ENCODE measurements around the gene HIF3A. TPM values are rescaled to one million over a fixed set of nuclear protein-coding genes. Genes with fewer than 3 reads are reported as not detected.

HIF3A gene
- total and polyA plus RNA-seq, 9 of the 15 experiments (the other 6 are each of a cell fraction or from before 2014, with no cell fraction given) = 0.29 TPM; not detected in 8

DNA sequence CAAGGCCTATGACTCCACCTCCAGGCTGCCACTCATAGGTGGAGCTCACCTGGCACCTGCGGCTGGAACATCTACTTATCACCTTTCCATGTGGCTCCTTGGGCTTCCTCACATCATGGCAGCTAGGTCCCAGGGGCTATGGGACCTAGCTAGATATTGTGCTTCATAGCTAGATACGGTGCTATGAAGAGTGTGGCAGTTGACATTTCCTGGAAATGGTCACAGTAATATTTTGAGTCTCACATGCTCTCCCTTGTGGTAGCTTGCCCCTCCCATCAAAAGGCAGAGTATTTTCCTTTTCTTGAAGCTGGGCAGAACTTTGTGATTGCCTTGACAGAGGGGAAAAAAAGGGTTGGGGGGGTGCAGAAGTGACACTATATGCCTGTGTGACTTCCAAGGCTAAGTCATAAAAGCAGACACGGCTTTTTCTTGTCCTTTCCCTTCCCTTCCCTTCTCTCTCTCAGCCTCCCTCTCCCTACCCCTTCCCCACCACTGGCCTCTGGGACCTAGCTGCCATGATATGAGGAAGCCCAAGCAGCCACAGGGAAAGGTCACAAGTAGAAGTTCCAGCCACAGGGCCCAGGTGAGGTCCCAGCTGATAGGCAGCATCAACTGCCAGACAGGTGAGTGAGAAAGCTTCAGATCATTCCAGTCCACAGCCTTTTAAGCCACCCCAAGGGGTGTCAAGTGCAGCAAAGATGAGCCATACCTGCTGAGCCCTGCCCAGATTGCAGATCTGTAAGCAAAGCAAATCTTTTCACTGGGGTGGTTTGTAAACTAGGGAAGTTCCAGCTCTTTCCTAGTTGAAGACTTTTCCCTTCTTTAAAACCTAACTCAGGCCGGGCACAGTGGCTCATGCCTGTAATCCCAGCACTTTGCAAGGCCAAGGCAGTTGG is 6.9 kb upstream of the HIF3A start:
- H3K4me2 ChIP-seq (ENCODE audit: insufficient read depth, low read length) = no peak overlapping the region
- no peaks in the 10 kb centered on the region; the same call in 1 of the 2 replicates for H3K9me3 ChIP-seq (replicated peaks; ENCODE audit: control insufficient read depth, insufficient read depth, low read depth, low read length)
- ATAC-seq (no peak), FAIRE-seq (no peak), DNase-seq (ENCODE audit: extremely low read depth in 1 of 4, low spot score in 3 of 4) (no peak)
- no peaks in the 10 kb centered on the region for H4K20me1 ChIP-seq (replicated peaks; ENCODE audit: control insufficient read depth, insufficient read depth, low read length)
- H3K79me2 ChIP-seq (ENCODE audit: control insufficient read depth, insufficient read depth, low read length) = no peaks in the 10 kb centered on the region
- no peak overlapping the region for H3K9ac ChIP-seq (ENCODE audit: insufficient read depth in 1 of 2, low read depth in 2 of 2, low read length in 2 of 2)
- H2AFZ ChIP-seq (ENCODE audit: low read depth, low read length) = no peak overlapping the region
- H3K36me3 ChIP-seq (ENCODE audit: control insufficient read depth, insufficient read depth, low read length) = no peaks in the 10 kb centered on the region
- no TSS peak for BruUV-seq (replicated peaks)
- ChIA-PET CTCF (ENCODE audit: low intra/inter-chr PET ratio) (no interaction called here), POLR2A (interaction anchor here (0.6 to 1.1 kb wide), 4 partner anchors 10 to 110 kb away, joined by 3 read pairs; no protein-coding TSS in a partner anchor)
- H3K27me3 ChIP-seq (ENCODE audit: control insufficient read depth in 2 of 2, insufficient read depth in 2 of 2, low read length in 2 of 2) = peaks cover 0 to 7% of the 10 kb centered on the region in 2 experiments; a peak in 3 of 5 replicates
- no peaks in the 10 kb centered on the region for H3K9me1 ChIP-seq (ENCODE audit: control insufficient read depth, insufficient read depth, low read length)
- no peak overlapping the region for H3K27ac ChIP-seq (ENCODE audit: extremely low read depth, low read depth, low read length)
- intact Hi-C loops (cut with micrococcal nuclease) = no loop called here
- no peaks in the 10 kb centered on the region for H3K4me1 ChIP-seq (replicated peaks in 1 of 2; ENCODE audit: control insufficient read depth in 2 of 2, insufficient read depth in 2 of 2, low read length in 2 of 2)
- in situ Hi-C loops (cut with MboI) = no loop called here
- H3K4me3 ChIP-seq = no peak overlapping the region
- 2% methylated on average over 3 of the region's 4 CpGs for WGBS (ENCODE audit: insufficient coverage, low coverage, missing lambda C conversion rate)
- TF ChIP-seq ZNF445 (CRISPR knock-in tag; IDR thresholded peaks at IDR 0.05; ENCODE audit: low read depth) (no peak), TAF1 (IDR thresholded peaks at IDR 0.05; ENCODE audit: control insufficient read depth, extremely low read depth, insufficient read depth, low read length, severe bottlenecking) (no peak), CC2D1A (IDR thresholded peaks at IDR 0.05) (no peak), EZH2 (IDR thresholded peaks at IDR 0.05; ENCODE audit: borderline replicate concordance, low read depth, low read length) (no peak), FOXK2 (conservative IDR thresholded peaks at IDR 0.05 in 1 of 2, IDR thresholded peaks at IDR 0.05 in 1 of 2; ENCODE audit: low read depth in 2 of 2) (no peak), STAT5A (IDR thresholded peaks at IDR 0.05; ENCODE audit: borderline replicate concordance, low read length) (no peak), NR2C2 (CRISPR knock-in tag; IDR thresholded peaks at IDR 0.05) (no peak), NR2C2 (tag; IDR thresholded peaks at IDR 0.05) (no peak), TBP (optimal IDR thresholded peaks at IDR 0.05; ENCODE audit: low read depth, low read length) (no peak), SMARCA4 (IDR thresholded peaks at IDR 0.05) (no peak), ZNF217 (CRISPR knock-in tag; IDR thresholded peaks at IDR 0.05) (no peak), HNRNPLL (IDR thresholded peaks at IDR 0.05; ENCODE audit: low read depth, low read length, poor library complexity, severe bottlenecking) (no peak), SRSF1 (IDR thresholded peaks at IDR 0.05; ENCODE audit: low read depth, low read length) (no peak)
- TF ChIP-seq, protein P1, sequence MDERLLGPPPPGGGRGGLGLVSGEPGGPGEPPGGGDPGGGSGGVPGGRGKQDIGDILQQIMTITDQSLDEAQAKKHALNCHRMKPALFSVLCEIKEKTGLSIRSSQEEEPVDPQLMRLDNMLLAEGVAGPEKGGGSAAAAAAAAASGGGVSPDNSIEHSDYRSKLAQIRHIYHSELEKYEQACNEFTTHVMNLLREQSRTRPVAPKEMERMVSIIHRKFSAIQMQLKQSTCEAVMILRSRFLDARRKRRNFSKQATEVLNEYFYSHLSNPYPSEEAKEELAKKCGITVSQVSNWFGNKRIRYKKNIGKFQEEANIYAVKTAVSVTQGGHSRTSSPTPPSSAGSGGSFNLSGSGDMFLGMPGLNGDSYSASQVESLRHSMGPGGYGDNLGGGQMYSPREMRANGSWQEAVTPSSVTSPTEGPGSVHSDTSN (CRISPR knock-in tag; IDR thresholded peaks at IDR 0.05; ENCODE audit: low read depth) = no peak
- TF ChIP-seq, protein P1 (tag; conservative IDR thresholded peaks at IDR 0.05; ENCODE audit: low read depth) = no peak
- TF ChIP-seq, protein P2, sequence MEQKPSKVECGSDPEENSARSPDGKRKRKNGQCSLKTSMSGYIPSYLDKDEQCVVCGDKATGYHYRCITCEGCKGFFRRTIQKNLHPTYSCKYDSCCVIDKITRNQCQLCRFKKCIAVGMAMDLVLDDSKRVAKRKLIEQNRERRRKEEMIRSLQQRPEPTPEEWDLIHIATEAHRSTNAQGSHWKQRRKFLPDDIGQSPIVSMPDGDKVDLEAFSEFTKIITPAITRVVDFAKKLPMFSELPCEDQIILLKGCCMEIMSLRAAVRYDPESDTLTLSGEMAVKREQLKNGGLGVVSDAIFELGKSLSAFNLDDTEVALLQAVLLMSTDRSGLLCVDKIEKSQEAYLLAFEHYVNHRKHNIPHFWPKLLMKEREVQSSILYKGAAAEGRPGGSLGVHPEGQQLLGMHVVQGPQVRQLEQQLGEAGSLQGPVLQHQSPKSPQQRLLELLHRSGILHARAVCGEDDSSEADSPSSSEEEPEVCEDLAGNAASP (IDR thresholded peaks at IDR 0.05) = no peak
- TF ChIP-seq, protein P3, sequence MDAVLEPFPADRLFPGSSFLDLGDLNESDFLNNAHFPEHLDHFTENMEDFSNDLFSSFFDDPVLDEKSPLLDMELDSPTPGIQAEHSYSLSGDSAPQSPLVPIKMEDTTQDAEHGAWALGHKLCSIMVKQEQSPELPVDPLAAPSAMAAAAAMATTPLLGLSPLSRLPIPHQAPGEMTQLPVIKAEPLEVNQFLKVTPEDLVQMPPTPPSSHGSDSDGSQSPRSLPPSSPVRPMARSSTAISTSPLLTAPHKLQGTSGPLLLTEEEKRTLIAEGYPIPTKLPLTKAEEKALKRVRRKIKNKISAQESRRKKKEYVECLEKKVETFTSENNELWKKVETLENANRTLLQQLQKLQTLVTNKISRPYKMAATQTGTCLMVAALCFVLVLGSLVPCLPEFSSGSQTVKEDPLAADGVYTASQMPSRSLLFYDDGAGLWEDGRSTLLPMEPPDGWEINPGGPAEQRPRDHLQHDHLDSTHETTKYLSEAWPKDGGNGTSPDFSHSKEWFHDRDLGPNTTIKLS (IDR thresholded peaks at IDR 0.05; ENCODE audit: borderline replicate concordance, low read depth) = no peak
